Activated CD4-positive, CD25-positive, alpha-beta regulatory T cell (primary cell): ENCODE data around the gene PCDHGB5.
"Not testable (repeated sequence)": the region's sequence is repeated elsewhere in the genome, so short reads cannot be mapped to it uniquely, and the experiment has no call there.

ENCODE experiments used
- DNase-seq, 4 experiments: peaks; one replicate each; lab custom pipeline; 2025; lab: John Stamatoyannopoulos, UW

The PCDHGB5 gene

GRCh38 chr5:141412854-141413539 lies 15.2 kb downstream of the PCDHGB5 start, which contains the start of gene PCDHGA10:
Gene PCDHGA10, plus strand, starts transcription at chr5:141412987. Its CDS starts 189 bp downstream, at chr5:141413176.
- DNase-seq = no peak

- no peak for DNase-seq
Observed at GRCh38 chr5:141413540-141414069, 15.9 kb downstream of the PCDHGB5 start.

- DNase-seq = not testable (repeated sequence)
Observed at GRCh38 chr5:141414548-141415274, 17.0 kb downstream of the PCDHGB5 start.

- DNase-seq = not testable (repeated sequence)
Observed at GRCh38 chr5:141415275-141415618, 17.5 kb downstream of the PCDHGB5 start.

- DNase-seq = not testable (repeated sequence)
Observed at GRCh38 chr5:141417494-141418172, 19.9 kb downstream of the PCDHGB5 start, which contains the start of gene PCDHGB7. Gene PCDHGB7, plus strand, starts transcription at chr5:141417677. Its CDS starts 183 bp downstream, at chr5:141417860.

- no peak for DNase-seq
Observed at GRCh38 chr5:141419074-141419880, 21.5 kb downstream of the PCDHGB5 start.

- no peak for DNase-seq
Observed at GRCh38 chr5:141420855-141421488, 23.2 kb downstream of the PCDHGB5 start, which contains the start of gene PCDHGA11. Gene PCDHGA11, plus strand, starts transcription at chr5:141421051. Its CDS starts 177 bp downstream, at chr5:141421228.

- DNase-seq = no peak
Observed at GRCh38 chr5:141421489-141421855, 23.7 kb downstream of the PCDHGB5 start.

GRCh38 chr5:141422742-141423291 lies 25.1 kb downstream of the PCDHGB5 start:
- DNase-seq = no peak

GRCh38 chr5:141427783-141428426 lies 30.2 kb downstream of the PCDHGB5 start:
- DNase-seq = no peak

GRCh38 chr5:141430332-141431113 lies 32.8 kb downstream of the PCDHGB5 start, which contains the start of gene PCDHGA12:
Gene PCDHGA12, plus strand, starts transcription at chr5:141430507. Its CDS starts 253 bp downstream, at chr5:141430760.
- no peak for DNase-seq

- DNase-seq = no peak
Observed at GRCh38 chr5:141431286-141431685, 33.5 kb downstream of the PCDHGB5 start.

- not testable (repeated sequence) for DNase-seq
Observed at GRCh38 chr5:141432308-141432707, 34.6 kb downstream of the PCDHGB5 start.

GRCh38 chr5:141432726-141433125 lies 35.0 kb downstream of the PCDHGB5 start:
- not testable (repeated sequence) for DNase-seq

GRCh38 chr5:141434006-141434405 lies 36.3 kb downstream of the PCDHGB5 start:
- DNase-seq = no peak

- DNase-seq = no peak
Observed at GRCh38 chr5:141437221-141437620, 39.5 kb downstream of the PCDHGB5 start.

GRCh38 chr5:141439411-141440141 lies 41.8 kb downstream of the PCDHGB5 start:
- DNase-seq = no peak

GRCh38 chr5:141440341-141440740 lies 42.6 kb downstream of the PCDHGB5 start:
- no peak for DNase-seq
